Common myeloid progenitor, CD34-positive (primary cell): Measurements from ENCODE around the gene HES7. TPM values are rescaled to one million over a fixed set of nuclear protein-coding genes. Genes with fewer than 3 reads are reported as not detected.
"Not testable (repeated sequence)": the region's sequence is repeated elsewhere in the genome, so short reads cannot be mapped to it uniquely, and the experiment has no call there.

Experiments
- CTCF ChIA-PET: fragments of 350-600 bp; sonication (Branson Sonifier 250); formaldehyde crosslinking; loops from one replicate; lab custom pipeline; 2021; ENCODE audit warnings: antibody characterized with exemption; lab: Charles Lee
- POLR2A ChIA-PET: fragments of 350-600 bp; sonication (Branson Sonifier 250); formaldehyde crosslinking; loops from one replicate; lab custom pipeline; 2021; ENCODE audit warnings: antibody characterized with exemption; lab: Charles Lee
- DNase-seq, 3 donors: peaks; one replicate each; pipeline versions ENCODE4 v3.0.0 to v3.0.0-alpha.2; 2013
- H3K27ac ChIP-seq, 2 experiments: 1 replicate in 1 of 2; 2 replicates in 1 of 2; pipeline ENCODE4 v1.7.0; 2013; ENCODE audit warnings: inconsistent platforms in 2 of 2, low read length in 2 of 2, mild to moderate bottlenecking in 2 of 2, low read depth in 1 of 2, moderate library complexity in 1 of 2; ENCODE audit not compliant: severe bottlenecking in 2 of 2, insufficient read depth in 1 of 2, poor library complexity in 1 of 2
- H3K27me3 ChIP-seq, 5 experiments: replicated peaks in 2 of 5; 1 replicate in 3 of 5; 2 replicates in 2 of 5; pipeline versions ENCODE4 v1.6.1 to v1.7.0; 2013; ENCODE audit warnings: low read length in 4 of 5, mild to moderate bottlenecking in 2 of 5, moderate library complexity in 2 of 5, inconsistent platforms in 1 of 5; ENCODE audit not compliant: insufficient read depth in 5 of 5, control insufficient read depth in 4 of 5
- H3K36me3 ChIP-seq, 4 experiments: 1 replicate in 2 of 4; 2 replicates in 2 of 4; pipeline versions ENCODE4 v1.6.1 to v1.7.0; 2013; ENCODE audit warnings: low read length in 3 of 4, control low read depth in 1 of 4, mild to moderate bottlenecking in 1 of 4; ENCODE audit not compliant: control insufficient read depth in 4 of 4, insufficient read depth in 4 of 4
- H3K4me1 ChIP-seq, 4 experiments: 1 replicate in 3 of 4; 2 replicates in 1 of 4; pipeline versions ENCODE4 v1.6.1 to v1.7.1; 2013; ENCODE audit warnings: low read length in 3 of 4, mild to moderate bottlenecking in 3 of 4, control low read depth in 1 of 4, inconsistent platforms in 1 of 4, moderate library complexity in 1 of 4; ENCODE audit not compliant: control insufficient read depth in 4 of 4, insufficient read depth in 4 of 4; ENCODE audit errors: control extremely low read depth in 1 of 4
- H3K4me3 ChIP-seq, 7 experiments: 1 replicate in 4 of 7; 2 replicates in 3 of 7; pipeline versions ENCODE4 v1.5.1 to v1.7.0; 2013; ENCODE audit warnings: mild to moderate bottlenecking in 7 of 7, low read length in 6 of 7, moderate library complexity in 6 of 7, inconsistent platforms in 2 of 7, low read depth in 2 of 7, control low read depth in 1 of 7; ENCODE audit not compliant: insufficient read depth in 4 of 7, control insufficient read depth in 1 of 7; ENCODE audit errors: extremely low read depth in 1 of 7
- H3K9me3 ChIP-seq, 5 experiments: 1 replicate in 4 of 5; 2 replicates in 1 of 5; pipeline versions ENCODE4 v1.6.1 to v1.7.1; 2013; ENCODE audit warnings: low read length in 4 of 5, mild to moderate bottlenecking in 2 of 5, inconsistent platforms in 1 of 5, low read depth in 1 of 5, moderate library complexity in 1 of 5; ENCODE audit not compliant: control insufficient read depth in 4 of 5, insufficient read depth in 2 of 5; ENCODE audit errors: control extremely low read depth in 1 of 5
- WGBS: methylation state at CpG from one replicate; pipeline ENCODE4 v1.1.5; 2013; ENCODE audit not compliant: insufficient coverage; 5-methylcytosine and 5-hydroxymethylcytosine counted together
- polyA plus RNA-seq: library from polyadenylated mRNA; unstranded; fragments of 120-200 nt; gene quantifications from one replicate; pipeline ENCODE4 v1.2.1, GENCODE V29; 2013

Gene HES7
- polyA plus RNA-seq = 0.25 TPM

DNA sequence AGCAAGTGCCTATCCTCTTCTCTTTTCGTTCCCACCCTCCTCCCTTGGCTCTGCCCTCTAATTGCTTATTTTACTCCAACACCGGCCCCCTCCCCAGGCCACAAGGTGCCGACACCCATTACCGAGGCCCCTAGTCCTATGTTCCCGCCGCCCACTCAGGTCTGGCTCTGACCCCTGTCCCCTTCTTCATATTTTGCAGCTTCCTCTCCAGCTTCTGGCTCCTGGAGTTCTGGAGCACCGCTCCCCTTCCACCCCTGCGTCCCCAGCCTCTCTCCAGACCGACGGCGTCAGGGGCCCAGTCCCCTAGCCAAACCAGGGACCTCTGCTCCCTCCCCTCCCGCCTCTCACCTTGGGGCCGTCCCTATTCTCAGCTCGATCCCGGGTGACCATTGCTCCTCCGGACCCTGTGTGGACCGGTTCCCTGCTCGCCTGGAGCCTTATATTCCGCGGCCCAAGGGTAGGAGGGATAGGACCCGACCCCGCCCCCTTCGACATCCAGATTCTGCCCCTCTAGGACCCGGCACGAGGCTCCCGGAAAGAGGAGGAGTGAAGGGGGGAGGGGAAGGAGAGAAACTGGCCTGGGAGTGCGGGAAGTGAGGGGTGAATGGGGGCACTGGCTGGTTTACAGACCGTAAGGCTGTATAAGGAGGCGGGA lies at the start of gene HES7:
TSS of gene HES7 (minus strand) at position 412 of the 655 bp plus-strand sequence. CDS start at position 390, 22 bp downstream.
- Histone ChIP-seq H3K27ac (no peak within 1 kb of the TSS), H3K27me3 (peaks cover 7 to 47% (median 23%) of the 10 kb centered on the region in 5 experiments), H3K9me3 (no peaks in the 10 kb centered on the region), H3K4me1 (peaks cover 12 to 69% (median 68%) of the 10 kb centered on the region in 4 experiments), H3K4me3 (peak within 1 kb of the TSS; percentile 13 to 93 (median 78)), H3K36me3 (no peaks in the 10 kb centered on the region)
- POLR2A ChIA-PET = interaction anchor here (0.9 kb wide), 1 partner anchor 50 kb away, joined by 3 read pairs; no protein-coding TSS in a partner anchor
- no peak for DNase-seq
- WGBS = under 1% methylated on average over 21 of the region's 29 CpGs
- CTCF ChIA-PET = interaction anchor here (1.0 to 3.9 kb wide), 7 partner anchors 9 to 66 kb away, joined by 3 to 25 read pairs (median 6); no protein-coding TSS in a partner anchor

DNA sequence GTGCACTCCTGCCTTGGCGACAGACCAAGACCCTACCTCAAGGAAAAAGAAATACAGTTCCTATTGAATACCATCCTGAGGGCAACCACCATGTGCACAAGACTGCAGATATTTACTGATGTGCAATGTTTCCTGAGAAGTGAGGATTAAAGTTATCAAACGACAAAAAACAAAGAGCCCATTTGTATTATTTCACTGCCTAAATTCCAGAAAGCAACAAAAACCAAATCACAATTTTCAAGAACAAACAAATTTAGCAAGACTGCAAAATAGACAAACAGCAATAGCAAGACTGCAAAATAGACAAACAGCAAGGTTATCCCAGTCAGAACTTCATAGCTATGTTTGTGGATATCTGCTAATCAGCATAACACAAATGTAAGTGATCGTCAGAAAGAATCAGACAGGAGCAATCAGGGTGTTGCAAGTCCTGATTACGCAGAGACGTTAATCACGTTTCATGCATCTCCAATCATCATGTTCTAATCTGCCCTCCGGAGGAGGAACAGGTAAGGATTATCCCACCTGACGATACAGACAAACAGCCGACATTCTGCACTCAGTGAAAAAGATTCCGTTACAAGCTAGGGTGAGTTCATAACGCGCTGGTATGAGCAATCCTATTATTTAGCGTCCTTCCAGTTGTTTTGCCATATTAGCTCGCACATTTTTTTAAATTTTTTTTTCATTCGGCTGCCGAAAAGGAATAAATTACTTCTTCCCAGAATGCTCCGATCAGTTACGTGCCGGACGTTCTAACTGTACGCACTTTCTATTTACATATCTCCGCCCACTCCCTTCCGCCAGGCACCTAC lies 49.4 kb upstream of the HES7 start:
- WGBS = 0% methylated on average over 15 of the region's 23 CpGs
- Histone ChIP-seq H3K27me3 (no peaks in the 10 kb centered on the region), H3K27ac (peak overlapping the region; percentile 100), H3K36me3 (no peaks in the 10 kb centered on the region), H3K9me3 (no peaks in the 10 kb centered on the region), H3K4me1 (peaks cover 8 to 47% (median 33%) of the 10 kb centered on the region in 4 experiments), H3K4me3 (peak overlapping the region in 6 of 7 experiments; percentile 63 to 97 (median 70))
- ChIA-PET CTCF (interaction anchor here (1.0 to 1.8 kb wide), 8 partner anchors 9 to 113 kb away, joined by 3 to 8 read pairs (median 4); no protein-coding TSS in a partner anchor), POLR2A (interaction anchor here (0.6 to 2.6 kb wide), 31 partner anchors 8 to 836 kb away, joined by 3 to 47 read pairs (median 4); partner anchors contain the start of genes BORCS6, CNTROB, CTC1 and HES7)
- peak; percentile 96 to 98 (median 97) for DNase-seq

- H3K4me1 ChIP-seq = peaks cover 6 to 26% (median 15%) of the 10 kb centered on the region in 4 experiments
- H3K4me3 ChIP-seq, H3K9me3 ChIP-seq, DNase-seq, H3K36me3 ChIP-seq, POLR2A ChIA-PET, H3K27me3 ChIP-seq, H3K27ac ChIP-seq: not testable (repeated sequence)
- 98% methylated on average over 6 of the region's 19 CpGs for WGBS
- CTCF ChIA-PET = interaction anchor here (1.0 to 1.5 kb wide), 2 partner anchors 11 to 27 kb away, joined by 3 to 5 read pairs; no protein-coding TSS in a partner anchor
These were observed 46.3 kb upstream of the HES7 start for GRCh38 chr17:8170186-8170585.

DNA sequence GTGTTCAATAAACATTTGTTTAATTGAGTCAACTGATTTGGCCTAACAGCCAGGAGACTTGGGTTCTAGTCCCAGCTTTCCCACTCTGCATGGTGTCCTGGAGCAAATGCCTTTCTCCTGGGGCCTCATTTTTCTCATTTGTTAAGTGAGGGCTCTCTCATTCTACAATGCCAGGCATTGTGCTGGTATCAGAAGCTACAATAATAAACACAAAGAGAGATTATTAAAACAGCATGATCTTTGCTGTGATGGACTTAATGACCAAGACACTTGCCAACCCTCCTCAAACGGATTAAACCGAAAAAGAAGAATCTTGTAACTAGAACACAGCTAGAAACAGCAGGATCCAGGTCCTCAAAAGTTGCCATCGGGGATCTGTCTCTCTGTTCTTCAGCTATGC lies 43.6 kb upstream of the HES7 start:
- no peak for DNase-seq
- WGBS = 93% methylated on average over 2 of the region's 3 CpGs
- Histone ChIP-seq H3K27ac (no peak overlapping the region), H3K9me3 (no peaks in the 10 kb centered on the region), H3K27me3 (no peaks in the 10 kb centered on the region), H3K4me3 (no peak overlapping the region), H3K36me3 (no peaks in the 10 kb centered on the region), H3K4me1 (peaks cover 4 to 30% (median 23%) of the 10 kb centered on the region in 4 experiments)
- POLR2A ChIA-PET = interaction anchor here (0.5 to 0.6 kb wide), 2 partner anchors 74 to 236 kb away, joined by 3 to 5 read pairs; partner anchors contain the start of genes CNTROB and TRAPPC1
- CTCF ChIA-PET = interaction anchor here (0.6 to 1.1 kb wide), 2 partner anchors 12 to 17 kb away, joined by 3 read pairs; no protein-coding TSS in a partner anchor

DNA sequence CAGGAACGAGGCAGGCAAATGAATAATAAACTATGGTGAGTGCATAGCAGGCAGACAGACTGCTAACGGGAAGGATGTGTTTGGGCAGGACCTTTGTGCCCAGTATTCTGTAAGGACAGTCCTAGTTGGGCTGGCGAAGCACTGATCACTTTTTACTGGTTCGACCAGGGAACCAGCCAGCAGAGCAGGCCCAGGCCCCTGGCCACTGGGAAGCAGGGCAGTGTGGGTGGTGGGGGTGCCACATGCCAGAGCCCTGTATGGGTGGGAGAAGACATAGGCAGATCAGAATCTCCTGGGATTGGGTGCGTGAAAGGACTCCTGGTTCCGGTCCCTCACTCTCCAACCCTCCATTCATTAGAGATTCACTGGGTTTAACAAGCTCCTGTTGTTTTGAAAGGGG lies 42.8 kb upstream of the HES7 start:
- no peak overlapping the region for H3K4me3 ChIP-seq
- 100% methylated on average over 3 of the region's 6 CpGs for WGBS
- H3K4me1 ChIP-seq = peaks cover 4 to 31% (median 26%) of the 10 kb centered on the region in 4 experiments
- H3K27me3 ChIP-seq = no peaks in the 10 kb centered on the region
- DNase-seq = no peak
- ChIA-PET CTCF (interaction anchor here (0.6 to 1.1 kb wide), 2 partner anchors 13 to 35 kb away, joined by 3 read pairs; no protein-coding TSS in a partner anchor), POLR2A (no interaction called here)
- H3K36me3 ChIP-seq = peaks cover 0 to under 1% (median under 1%) of the 10 kb centered on the region in 4 experiments
- H3K9me3 ChIP-seq = no peaks in the 10 kb centered on the region
- no peak overlapping the region for H3K27ac ChIP-seq

DNA sequence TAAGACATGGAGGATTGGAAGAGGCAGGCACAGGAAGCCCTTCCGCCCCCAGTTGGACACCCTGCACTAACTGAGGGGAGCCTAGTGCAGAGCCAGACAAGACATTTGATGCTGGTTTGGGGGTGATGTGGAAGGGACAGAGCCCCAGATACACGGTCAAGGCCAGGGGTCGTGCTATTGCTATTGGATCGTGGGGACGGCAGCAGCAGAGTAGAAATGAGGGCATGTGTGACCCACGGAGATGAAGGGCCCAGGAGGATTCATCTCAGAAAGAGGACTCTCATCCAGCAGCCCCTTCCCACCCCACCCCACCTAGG lies 40.9 kb upstream of the HES7 start:
- CTCF ChIA-PET = interaction anchor here (1.9 to 19.3 kb wide), 2 partner anchors 8 to 23 kb away, joined by 5 to 292 read pairs; partner anchors contain the start of gene PER1
- WGBS = 88% methylated on average over 1 of the region's 6 CpGs
- Histone ChIP-seq H3K4me3 (peak overlapping the region in 3 of 7 experiments; percentile 9 to 54 (median 30)), H3K27ac (no peak overlapping the region), H3K4me1 (peaks cover 4 to 42% (median 36%) of the 10 kb centered on the region in 4 experiments), H3K27me3 (no peaks in the 10 kb centered on the region), H3K36me3 (peaks cover 0 to 18% (median 12%) of the 10 kb centered on the region in 4 experiments), H3K9me3 (no peaks in the 10 kb centered on the region)
- no peak for DNase-seq
- POLR2A ChIA-PET = interaction anchor here (1.0 to 5.0 kb wide), 3 partner anchors 8 to 21 kb away, joined by 3 to 44 read pairs (median 4); no protein-coding TSS in a partner anchor
